CD4-positive, alpha-beta T cell treated with Interleukin-17A for 4 hours (primary cell): ENCODE measurements around the gene CSF2.

Experiments used
- DNase-seq: peaks from one replicate; pipeline ENCODE4 v3.0.0-alpha.2; 2020; ENCODE audit warnings: mixed read lengths

CSF2 gene

GRCh38 chr5:132055441-132055807 lies 18.2 kb upstream of the CSF2 start:
- no peak for DNase-seq

GRCh38 chr5:132055808-132056609 lies 17.6 kb upstream of the CSF2 start:
- DNase-seq = peak; percentile 50

DNA sequence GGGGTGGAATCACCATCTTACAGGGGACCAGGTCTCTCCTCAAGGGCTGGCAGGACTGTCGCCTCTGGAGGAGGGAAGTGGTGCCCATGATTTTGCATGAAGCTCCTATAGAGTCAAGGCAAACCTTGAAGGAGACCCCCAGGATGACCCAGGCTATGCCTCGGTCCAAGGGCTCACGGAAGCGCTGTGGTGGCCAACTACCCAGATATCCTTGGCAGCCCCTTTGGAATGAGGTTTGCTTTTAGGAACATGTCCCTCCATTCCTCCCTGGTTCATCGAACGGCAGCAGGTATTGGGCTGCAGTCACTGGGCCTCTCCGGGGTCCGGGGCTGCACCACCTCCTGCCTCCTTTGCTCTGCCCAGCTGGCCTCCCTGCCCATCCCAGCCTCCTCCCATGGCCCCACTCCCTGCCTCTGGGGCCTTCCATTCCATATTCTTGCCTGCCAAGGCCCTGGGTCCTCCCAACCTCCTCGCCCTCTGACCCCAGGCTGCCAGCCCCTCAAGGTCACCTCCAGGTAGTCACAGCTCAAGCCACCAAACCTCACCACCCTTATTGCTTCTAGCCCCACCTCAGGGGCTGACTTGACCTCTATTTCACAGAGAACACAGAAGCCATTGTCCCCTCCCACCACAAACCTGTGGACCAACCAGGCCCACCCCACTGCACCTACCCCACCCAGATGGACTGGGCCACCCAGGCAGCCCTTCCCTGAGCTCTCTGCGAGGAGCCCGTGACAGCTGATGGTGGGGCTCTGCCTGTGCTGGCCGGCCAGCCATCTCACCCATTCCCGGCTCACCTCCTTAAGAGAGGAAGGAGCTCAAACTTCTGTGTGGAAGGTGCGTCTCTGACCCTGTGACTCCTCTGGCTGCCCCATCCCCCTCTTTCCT lies 16.7 kb upstream of the CSF2 start:
- DNase-seq = no peak

GRCh38 chr5:132057498-132058255 lies 15.9 kb upstream of the CSF2 start:
- DNase-seq = no peak

- no peak for DNase-seq
Measured at GRCh38 chr5:132058646-132059042, 14.9 kb upstream of the CSF2 start.

GRCh38 chr5:132059043-132059695 lies 14.4 kb upstream of the CSF2 start:
- DNase-seq = peak; percentile 45

DNA sequence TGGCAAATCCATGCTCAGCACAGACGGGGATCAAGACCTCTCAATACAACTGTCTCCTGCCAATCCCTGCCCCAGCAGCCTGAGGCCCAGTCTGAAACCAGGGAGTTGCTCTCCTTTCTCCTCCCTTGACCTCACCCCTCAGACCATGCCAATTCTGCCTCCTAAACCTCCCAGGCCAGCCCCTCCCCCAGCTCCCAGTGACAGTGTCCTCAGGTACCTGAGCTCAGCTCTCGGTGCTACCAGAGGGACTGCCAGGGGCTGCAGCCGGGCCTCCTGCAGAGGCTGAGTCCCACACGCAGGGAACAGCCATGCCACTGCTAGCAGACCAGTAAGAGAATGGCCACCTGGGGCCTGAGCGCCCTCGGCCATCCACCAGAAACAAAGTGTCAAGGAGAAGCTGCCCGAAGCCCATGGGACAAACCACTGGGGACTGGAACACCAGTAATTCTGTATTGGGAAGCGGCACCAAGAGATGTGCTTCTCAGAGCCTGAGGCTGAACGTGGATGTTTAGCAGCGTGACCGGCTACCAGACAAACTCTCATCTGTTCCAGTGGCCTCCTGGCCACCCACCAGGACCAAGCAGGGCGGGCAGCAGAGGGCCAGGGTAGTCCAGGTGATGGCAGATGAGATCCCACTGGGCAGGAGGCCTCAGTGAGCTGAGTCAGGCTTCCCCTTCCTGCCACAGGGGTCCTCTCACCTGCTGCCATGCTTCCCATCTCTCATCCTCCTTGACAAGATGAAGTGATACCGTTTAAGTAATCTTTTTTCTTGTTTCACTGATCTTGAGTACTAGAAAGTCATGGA lies 13.7 kb upstream of the CSF2 start:
- DNase-seq = no peak

DNA sequence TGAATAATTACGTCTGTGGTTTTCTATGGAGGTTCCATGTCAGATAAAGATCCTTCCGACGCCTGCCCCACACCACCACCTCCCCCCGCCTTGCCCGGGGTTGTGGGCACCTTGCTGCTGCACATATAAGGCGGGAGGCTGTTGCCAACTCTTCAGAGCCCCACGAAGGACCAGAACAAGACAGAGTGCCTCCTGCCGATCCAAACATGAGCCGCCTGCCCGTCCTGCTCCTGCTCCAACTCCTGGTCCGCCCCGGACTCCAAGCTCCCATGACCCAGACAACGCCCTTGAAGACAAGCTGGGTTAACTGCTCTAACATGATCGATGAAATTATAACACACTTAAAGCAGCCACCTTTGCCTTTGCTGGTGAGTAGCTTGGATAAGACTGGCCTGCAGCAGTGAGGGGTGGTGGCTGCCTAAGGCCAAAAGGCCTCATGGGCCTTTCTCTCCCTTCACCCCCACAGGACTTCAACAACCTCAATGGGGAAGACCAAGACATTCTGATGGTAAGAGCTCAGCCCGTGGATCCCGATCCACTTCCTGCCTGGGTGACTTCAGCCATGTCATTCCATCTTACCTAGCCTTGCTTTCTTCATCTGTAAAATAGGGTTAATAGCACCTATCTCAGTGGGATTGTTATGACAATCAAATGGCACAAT lies 13.0 kb upstream of the CSF2 start, which contains the start of gene IL3:
IL3 (plus strand) TSS at position 155 of the 661 bp plus-strand sequence; CDS start at position 207, 52 bp downstream.
- no peak for DNase-seq

- peak; percentile 84 for DNase-seq
Measured at GRCh38 chr5:132063090-132063911, 10.3 kb upstream of the CSF2 start.

DNA sequence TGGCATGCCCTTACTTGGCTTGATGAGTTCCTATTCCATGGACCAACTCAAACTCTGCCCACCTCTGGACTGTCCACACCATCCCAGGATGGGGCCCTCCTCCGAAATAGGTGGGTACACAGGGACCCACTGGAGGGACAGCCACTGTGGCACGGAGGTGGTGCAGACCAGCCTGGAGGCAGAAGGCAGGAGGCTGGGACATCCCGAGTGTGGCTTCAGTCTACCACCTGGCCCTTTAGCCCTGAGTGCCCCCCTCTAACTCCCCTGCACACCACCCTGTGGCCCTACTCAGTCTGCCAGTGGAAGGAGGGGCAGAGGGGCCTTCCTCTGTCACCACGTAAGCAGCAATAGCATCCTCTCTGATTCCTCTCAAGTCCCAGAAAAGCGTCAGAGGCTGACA lies 9.4 kb upstream of the CSF2 start:
- DNase-seq = no peak

GRCh38 chr5:132064738-132065331 lies 8.8 kb upstream of the CSF2 start:
- peak; percentile 84 for DNase-seq

- DNase-seq = peak; percentile 69
Measured at GRCh38 chr5:132065351-132065937, 8.1 kb upstream of the CSF2 start.

GRCh38 chr5:132065951-132066701 lies 7.5 kb upstream of the CSF2 start:
- DNase-seq = no peak

DNA sequence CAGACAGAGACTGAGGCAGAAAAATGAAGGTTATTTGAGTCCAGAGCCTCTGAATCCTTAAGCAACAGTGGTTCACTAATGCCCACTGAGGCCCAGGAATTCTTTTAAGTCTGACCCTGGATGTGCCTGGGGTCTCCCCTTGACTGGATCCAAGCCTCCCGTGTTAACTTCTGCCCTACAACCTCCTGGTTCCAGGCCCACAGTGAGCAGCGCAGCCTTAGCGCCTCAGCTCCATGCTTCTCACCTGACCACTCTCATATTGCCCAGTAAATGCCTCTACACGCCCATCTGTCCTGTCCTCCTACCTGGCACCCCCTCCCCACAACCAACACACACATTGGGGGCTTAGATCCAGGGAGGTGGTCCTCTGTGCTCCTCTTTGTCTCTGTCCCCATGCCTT lies 6.7 kb upstream of the CSF2 start:
- DNase-seq = no peak

DNA sequence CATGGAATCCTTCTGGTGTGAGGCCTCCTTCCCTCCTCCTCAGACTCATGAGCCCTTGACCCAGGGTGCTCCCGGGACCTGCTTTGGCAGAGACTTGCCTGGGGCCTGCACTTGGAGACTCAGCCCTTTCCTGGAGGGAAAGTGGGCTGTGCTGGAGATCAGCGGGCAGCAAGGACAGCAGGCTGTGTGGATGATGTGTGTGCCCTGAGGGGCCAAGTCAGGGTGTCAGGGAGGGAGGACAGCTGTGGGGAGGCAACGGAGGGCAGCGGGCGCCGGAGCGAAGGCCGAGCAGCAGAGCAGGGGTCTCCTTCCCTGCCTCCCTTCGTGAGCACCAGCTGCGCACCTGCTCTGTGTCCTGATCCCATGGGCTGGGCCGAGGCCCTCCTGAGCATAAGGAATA lies 6.1 kb upstream of the CSF2 start:
- no peak for DNase-seq

GRCh38 chr5:132067941-132068808 lies 5.4 kb upstream of the CSF2 start:
- no peak for DNase-seq

GRCh38 chr5:132069561-132069960 lies 4.0 kb upstream of the CSF2 start:
- no peak for DNase-seq

DNA sequence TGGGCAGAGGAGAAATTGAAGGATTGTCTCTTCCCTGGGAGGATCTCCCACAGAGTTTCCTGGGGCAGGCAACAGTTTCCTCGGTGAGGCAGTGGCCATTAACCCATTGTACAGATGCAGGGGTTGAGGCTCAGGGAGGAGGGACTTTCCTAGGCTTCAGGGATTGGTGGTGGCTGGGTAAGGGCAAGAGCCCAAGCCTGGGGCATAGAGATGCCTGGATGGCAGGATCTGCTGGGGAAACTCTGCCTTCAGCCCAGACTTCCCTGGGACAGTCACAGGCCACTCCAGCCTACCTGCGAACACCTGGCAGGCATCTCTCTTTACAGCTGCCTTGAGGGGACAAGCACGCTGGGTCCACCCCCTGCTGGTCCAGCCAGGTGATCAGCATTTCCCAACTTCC lies 3.6 kb upstream of the CSF2 start:
- no peak for DNase-seq
